NOMO-1 treated with DMSO at 0.1 percent for 48 hours (cell line): Measurements from ENCODE around the gene SAMM50.
"Not testable (repeated sequence)": the region's sequence is repeated elsewhere in the genome, so short reads cannot be mapped to it uniquely, and the experiment has no call there.

Source experiments
- DNase-seq: peaks from one replicate; lab custom pipeline; 2025; ENCODE audit not compliant: unreplicated experiment; lab: John Stamatoyannopoulos, UW

SAMM50 gene

GRCh38 chr22:44000123-44000522 lies 44.9 kb downstream of the SAMM50 start:
- no peak for DNase-seq

GRCh38 chr22:44001521-44001920 lies 46.3 kb downstream of the SAMM50 start:
- no peak for DNase-seq

DNA sequence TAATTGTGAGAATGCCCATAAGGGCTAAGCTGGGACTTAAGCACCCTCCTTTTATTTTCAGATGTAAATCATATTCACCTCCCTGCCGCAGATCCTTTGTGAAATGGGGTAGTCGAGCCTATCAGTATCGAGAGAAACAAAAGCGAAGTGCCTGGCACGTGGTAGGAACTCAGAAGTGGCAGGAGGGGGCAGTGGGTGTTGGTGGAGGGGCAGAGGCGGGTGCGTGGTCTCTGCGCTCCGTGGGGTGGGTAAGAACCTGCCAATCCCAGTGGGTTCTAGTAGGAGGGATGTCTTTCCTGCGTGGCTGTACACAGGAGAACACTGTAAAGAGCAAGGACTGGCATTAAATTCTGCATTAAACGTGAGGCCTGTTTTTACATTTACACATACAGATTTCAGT lies 47.1 kb downstream of the SAMM50 start:
- DNase-seq = no peak

DNA sequence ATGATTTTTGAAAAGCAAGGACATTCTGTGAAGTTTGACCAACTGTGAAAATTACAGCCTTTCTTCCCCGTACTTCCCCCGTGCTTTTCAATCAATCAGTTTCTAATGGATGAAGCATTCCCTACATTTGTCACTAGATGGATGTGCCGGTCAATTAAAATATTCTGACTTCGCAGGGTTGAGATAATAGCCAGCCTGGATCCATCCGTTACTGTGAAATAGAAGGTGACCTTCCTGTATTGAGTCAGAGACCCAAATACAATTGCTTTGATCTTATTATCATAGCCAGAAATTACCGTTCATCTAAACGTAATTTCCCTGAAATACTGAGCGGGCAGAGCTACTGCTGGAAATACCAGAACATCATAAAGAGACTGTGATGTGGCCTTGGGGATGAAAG lies 47.8 kb downstream of the SAMM50 start:
- DNase-seq = no peak

GRCh38 chr22:44003405-44004103 lies 48.3 kb downstream of the SAMM50 start:
- no peak for DNase-seq

DNA sequence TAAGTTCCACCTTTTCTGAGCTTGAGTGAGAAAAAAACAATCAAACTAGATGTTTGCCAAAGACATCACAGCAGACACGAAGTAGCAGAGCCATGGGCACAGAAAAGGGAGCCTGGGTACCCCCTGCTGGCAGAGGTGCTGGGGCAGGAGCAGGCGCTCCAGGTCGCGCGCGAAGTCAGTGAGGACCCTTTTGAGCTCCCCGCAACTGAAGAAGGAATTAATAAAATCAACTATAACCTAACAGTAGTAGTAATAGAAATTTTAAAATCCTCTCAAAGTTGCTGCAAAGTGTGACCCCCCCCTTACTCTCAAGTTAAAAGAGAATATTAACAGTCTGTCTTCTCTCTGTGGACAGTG lies 48.8 kb downstream of the SAMM50 start:
- DNase-seq = no peak

- peak; percentile 77 for DNase-seq
Measured at GRCh38 chr22:44005524-44005923, 50.3 kb downstream of the SAMM50 start.

GRCh38 chr22:44012162-44012561 lies 56.9 kb downstream of the SAMM50 start:
- DNase-seq = no peak

GRCh38 chr22:44012591-44012990 lies 57.3 kb downstream of the SAMM50 start:
- no peak for DNase-seq

- DNase-seq = no peak
Measured at GRCh38 chr22:44014241-44014640, 59.0 kb downstream of the SAMM50 start.

DNA sequence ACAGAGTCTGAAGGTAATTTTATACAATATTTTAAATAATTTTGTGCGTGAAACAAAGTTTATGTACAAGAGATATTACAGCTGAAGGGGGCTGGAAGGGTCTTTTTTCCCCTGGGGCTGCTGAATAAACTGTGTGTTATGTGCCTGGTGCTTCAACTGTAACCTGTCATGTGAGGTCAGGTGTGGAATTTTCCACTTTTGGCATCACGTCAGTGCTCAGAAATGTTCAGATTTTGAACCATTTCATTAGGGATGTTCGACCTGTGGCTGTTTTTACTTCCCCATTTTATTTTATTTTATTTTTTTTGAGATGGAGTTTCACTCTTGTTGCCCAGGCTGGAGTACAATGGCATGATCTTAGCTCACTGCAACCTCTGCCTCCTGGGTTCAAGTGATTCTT lies 61.3 kb downstream of the SAMM50 start:
- not testable (repeated sequence) for DNase-seq

- DNase-seq = no peak
Measured at GRCh38 chr22:44018594-44018993, 63.4 kb downstream of the SAMM50 start.

- no peak for DNase-seq
Measured at GRCh38 chr22:44019416-44019815, 64.2 kb downstream of the SAMM50 start.

- no peak for DNase-seq
Measured at GRCh38 chr22:44019846-44020245, 64.6 kb downstream of the SAMM50 start.

- DNase-seq = no peak
Measured at GRCh38 chr22:44020981-44021380, 65.7 kb downstream of the SAMM50 start.

DNA sequence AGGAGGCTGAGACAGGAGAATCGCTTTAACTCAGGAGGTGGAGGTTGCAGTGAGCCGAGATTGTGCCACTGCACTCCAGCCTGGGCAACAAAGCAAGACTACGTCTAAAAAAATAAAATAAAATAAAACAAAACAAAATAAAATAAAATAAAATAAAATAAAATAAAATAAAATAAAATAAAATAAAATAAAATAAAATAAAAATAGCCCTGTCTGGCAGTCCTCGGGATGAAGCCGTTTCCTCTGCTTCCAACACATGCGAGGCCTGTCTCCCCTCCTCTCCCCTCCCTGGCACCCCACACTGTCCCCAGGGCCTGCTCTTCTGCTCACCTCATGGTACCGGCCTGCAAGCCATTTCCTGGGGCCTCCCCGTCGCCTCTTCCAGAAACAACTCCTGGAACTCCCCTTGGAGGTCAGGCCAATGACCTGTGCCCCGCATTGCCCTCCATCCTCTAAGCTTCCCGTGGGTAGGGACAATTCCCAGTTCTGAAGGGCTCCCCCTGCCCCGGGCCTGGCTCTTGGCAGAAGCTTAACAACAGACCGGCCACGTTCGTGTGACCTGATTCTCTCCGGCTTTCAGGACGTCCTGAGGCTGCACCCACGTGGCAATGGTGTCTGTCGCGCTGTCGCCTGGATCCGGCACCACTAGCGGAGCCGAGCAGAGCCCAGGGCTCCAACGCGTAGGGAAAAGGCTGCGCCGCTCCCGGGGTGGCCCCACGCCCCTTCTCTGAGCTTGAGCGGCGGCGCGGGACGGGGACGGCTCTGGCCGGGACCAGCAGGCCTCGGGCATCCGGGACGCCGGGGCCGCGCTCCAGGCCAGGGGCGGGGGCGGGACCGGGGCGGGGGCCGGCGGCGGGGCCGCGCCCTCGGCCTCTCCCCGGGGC lies 68.4 kb downstream of the SAMM50 start:
- no peak for DNase-seq

DNA sequence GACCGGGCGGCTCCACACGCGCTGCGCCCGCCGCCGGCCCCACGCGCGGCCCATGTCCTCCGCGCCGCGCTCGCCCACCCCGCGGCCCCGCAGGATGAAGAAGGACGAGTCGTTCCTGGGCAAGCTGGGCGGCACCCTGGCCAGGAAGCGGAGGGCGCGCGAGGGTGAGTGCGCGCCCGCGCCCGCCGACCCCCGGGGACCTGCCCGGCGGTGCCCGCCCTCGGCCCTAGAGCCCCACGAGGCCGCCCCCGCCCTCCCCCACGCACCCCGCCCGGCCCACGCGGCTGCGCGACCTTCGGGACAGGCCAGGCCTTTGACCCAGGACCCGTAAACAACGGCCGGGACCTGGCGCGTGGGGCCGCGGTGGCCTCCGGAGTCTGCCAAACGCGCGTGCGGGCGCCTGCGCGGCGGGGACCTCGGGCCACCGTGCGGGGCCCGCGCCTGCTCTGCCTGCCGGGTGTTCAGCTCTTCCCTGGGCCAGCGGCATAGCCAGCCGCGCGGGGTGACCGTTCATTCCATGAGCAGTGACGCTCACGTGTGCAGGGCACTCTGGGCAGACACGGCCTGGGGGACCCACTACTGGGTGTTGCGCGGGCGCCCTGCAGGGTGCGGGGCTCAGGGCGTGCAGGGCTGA lies 69.2 kb downstream of the SAMM50 start, which contains the start of gene PARVB:
PARVB (plus strand) TSS at position 15 of the 634 bp plus-strand sequence; CDS start at position 53, 38 bp downstream.
- DNase-seq = no peak

GRCh38 chr22:44025171-44026065 lies 70.2 kb downstream of the SAMM50 start:
- peak; percentile 76 for DNase-seq

GRCh38 chr22:44026066-44026629 lies 70.9 kb downstream of the SAMM50 start:
- DNase-seq = no peak
